HepG2 (cell line): ENCODE measurements around the gene RNASE12. TPM values are rescaled to one million over a fixed set of nuclear protein-coding genes. Genes with fewer than 3 reads are reported as not detected.

Experiments
- ATAC-seq: fragments of 200-7000 bp; cut with Tn5 transposase; 3 replicates; pipeline ENCODE4 v1.9.1; 2020; ENCODE audit warnings: mild to moderate bottlenecking, moderate library complexity
- BruUV-seq: library from RNA; stranded (reverse); fragments of 400-500 nt; replicated peaks from 2 replicates; lab custom pipeline; 2021; lab: Mats Ljungman, UMichigan
- CTCF ChIA-PET: fragments of 300-600 bp; formaldehyde crosslinking; extraction: SDS; loops from one replicate; lab custom pipeline; 2021; ENCODE audit warnings: low total read pairs, inconsistent platforms, low intra/inter-chr PET ratio; lab: Yijun Ruan, JAX
- POLR2A ChIA-PET: fragments of 350-600 bp; sonication (Branson Sonifier 250); formaldehyde crosslinking; loops from one replicate; lab custom pipeline; 2020; ENCODE audit warnings: antibody characterized with exemption, inconsistent platforms; lab: Yijun Ruan, JAX
- DNase-seq: peaks from one replicate; pipeline ENCODE4 v3.0.0-alpha.2; 2015; ENCODE audit warnings: low spot score
- FAIRE-seq: peaks from 3 replicates; lab custom pipeline; 2011; peaks lifted over from hg19 to GRCh38; lab: Jason Lieb, UNC
- H2AFZ ChIP-seq: one replicate; pipeline ENCODE4 v1.6.1; 2011; ENCODE audit warnings: low read length, inconsistent platforms
- H3K27ac ChIP-seq: fragments of 300-600 bp; 3 replicates; pipeline ENCODE4 v1.8.0; 2011; ENCODE audit warnings: mixed run types, mild to moderate bottlenecking, mixed read lengths, low read length, inconsistent platforms; ENCODE audit not compliant: insufficient read depth; ENCODE audit errors: extremely low read length
- H3K27me3 ChIP-seq, 2 experiments: fragments of 200-600 bp in 1 of 2; 2 replicates in 1 of 2; 3 replicates in 1 of 2; pipeline versions ENCODE4 v1.6.0 to v1.8.0; 2011; ENCODE audit warnings: low read length in 2 of 2, mild to moderate bottlenecking in 2 of 2, moderate library complexity in 2 of 2, inconsistent platforms in 1 of 2; ENCODE audit not compliant: insufficient read depth in 2 of 2, control insufficient read depth in 1 of 2
- H3K36me3 ChIP-seq, 2 experiments: fragments of 200-600 bp in 1 of 2; replicated peaks in 1 of 2; 2 replicates in 1 of 2; 3 replicates in 1 of 2; pipeline versions ENCODE4 v1.5.1 to v1.8.0; 2011; ENCODE audit warnings: low read length in 2 of 2, inconsistent platforms in 1 of 2; ENCODE audit not compliant: insufficient read depth in 2 of 2, control insufficient read depth in 1 of 2
- H3K4me1 ChIP-seq: 2 replicates; pipeline ENCODE4 v1.5.1; 2012; ENCODE audit warnings: low read length, inconsistent platforms; ENCODE audit not compliant: insufficient read depth
- H3K4me2 ChIP-seq: 2 replicates; pipeline ENCODE4 v1.6.0; 2011; ENCODE audit warnings: low read depth, low read length, inconsistent platforms
- H3K4me3 ChIP-seq, 3 experiments: fragments of 200-600 bp in 1 of 3; sonication (generic), shearing (Covaris generic) in 1 of 3; replicated peaks in 1 of 3; 2 replicates each; pipeline ENCODE4 v1.5.1; 2011 to 2016; ENCODE audit warnings: low read length in 3 of 3, inconsistent platforms in 2 of 3, low read depth in 2 of 3, mild to moderate bottlenecking in 2 of 3, control low read depth in 1 of 3, mixed read lengths in 1 of 3; ENCODE audit not compliant: insufficient read depth in 1 of 3
- H3K79me2 ChIP-seq: one replicate; pipeline ENCODE4 v1.6.1; 2011; ENCODE audit warnings: low read length, inconsistent platforms; ENCODE audit not compliant: insufficient read depth
- H3K9ac ChIP-seq: 2 replicates; pipeline ENCODE4 v1.6.0; 2011; ENCODE audit warnings: mild to moderate bottlenecking, low read depth, low read length, inconsistent platforms; ENCODE audit not compliant: insufficient read depth
- H3K9me3 ChIP-seq: 2 replicates; pipeline ENCODE4 v1.5.1; 2012; ENCODE audit warnings: mild to moderate bottlenecking, low read length
- H4K20me1 ChIP-seq: 2 replicates; pipeline ENCODE4 v1.6.0; 2011; ENCODE audit warnings: inconsistent platforms, mild to moderate bottlenecking, low read length, moderate library complexity; ENCODE audit not compliant: insufficient read depth
- CHD2 ChIP-seq: IDR thresholded peaks from 2 replicates; pipeline ENCODE4 v1.6.1; 2011; ENCODE audit warnings: low read depth, low read length, improper control_type of control experiment
- HNRNPUL1 ChIP-seq: fragments of 200-400 bp; formaldehyde crosslinking; IDR thresholded peaks from 2 replicates; pipeline ENCODE4 v1.6.1; 2017; ENCODE audit warnings: low read depth, mild to moderate bottlenecking, low read length, moderate library complexity
- KAT7 ChIP-seq: IDR thresholded peaks from 2 replicates; pipeline ENCODE4 v1.6.1; 2018; ENCODE audit warnings: borderline replicate concordance, missing compliant biosample characterization
- NR2F1 ChIP-seq, 2 experiments: fragments of 450-650 bp in 1 of 2; formaldehyde crosslinking in 1 of 2; IDR thresholded peaks; 2 replicates each; pipeline versions ENCODE4 v1.5.0 to v1.6.1; 2016 to 2020; ENCODE audit warnings: mild to moderate bottlenecking in 1 of 2, missing compliant biosample characterization in 1 of 2, missing genetic modification reagents in 1 of 2, moderate library complexity in 1 of 2
- POGZ ChIP-seq: sonication (generic); formaldehyde crosslinking; IDR thresholded peaks from 2 replicates; pipeline ENCODE4 v1.4.0; 2020; ENCODE audit warnings: mild to moderate bottlenecking, missing genetic modification reagents
- PRMT3 ChIP-seq: sonication (generic); formaldehyde crosslinking; IDR thresholded peaks from 2 replicates; pipeline ENCODE4 v1.8.1; 2022; ENCODE audit warnings: low read depth, mild to moderate bottlenecking, moderate library complexity, missing genetic modification reagents, borderline replicate concordance
- REPIN1 ChIP-seq: sonication (generic); formaldehyde crosslinking; IDR thresholded peaks from 2 replicates; pipeline ENCODE4 v1.8.0; 2022; ENCODE audit warnings: missing genetic modification reagents, low read depth, mild to moderate bottlenecking, borderline replicate concordance
- ZKSCAN8 ChIP-seq: IDR thresholded peaks from 2 replicates; pipeline ENCODE4 v1.6.1; 2016; ENCODE audit warnings: borderline replicate concordance, missing genetic modification reagents, missing compliant biosample characterization
- ZMYM3 ChIP-seq: sonication (generic); formaldehyde crosslinking; IDR thresholded peaks from 2 replicates; pipeline ENCODE4 v1.5.1; 2020; ENCODE audit warnings: mild to moderate bottlenecking, missing genetic modification reagents
- ZNF17 ChIP-seq: sonication (generic); formaldehyde crosslinking; IDR thresholded peaks from 2 replicates; pipeline ENCODE4 v1.5.0; 2020; ENCODE audit warnings: mild to moderate bottlenecking, missing genetic modification reagents
- ZNF333 ChIP-seq: sonication (generic); formaldehyde crosslinking; IDR thresholded peaks from 2 replicates; pipeline ENCODE4 v1.4.0; 2020; ENCODE audit warnings: mild to moderate bottlenecking, missing genetic modification reagents, borderline replicate concordance
- ZNF430 ChIP-seq: sonication (generic); formaldehyde crosslinking; IDR thresholded peaks from 2 replicates; pipeline ENCODE4 v1.9.0; 2021; ENCODE audit warnings: mild to moderate bottlenecking, missing genetic modification reagents
- ZNF550 ChIP-seq: sonication (generic); formaldehyde crosslinking; IDR thresholded peaks from 2 replicates; pipeline ENCODE4 v1.4.0; 2020; ENCODE audit warnings: mild to moderate bottlenecking, missing genetic modification reagents, borderline replicate concordance
- ZNF552 ChIP-seq: sonication (generic); formaldehyde crosslinking; IDR thresholded peaks from 2 replicates; pipeline ENCODE4 v1.9.0; 2022; ENCODE audit warnings: missing genetic modification reagents, mild to moderate bottlenecking, borderline replicate concordance
- ZNF598 ChIP-seq: sonication (generic); formaldehyde crosslinking; IDR thresholded peaks from 2 replicates; pipeline ENCODE4 v1.5.1; 2020; ENCODE audit warnings: mild to moderate bottlenecking, missing genetic modification reagents, borderline replicate concordance
- ZNF672 ChIP-seq: sonication (generic); formaldehyde crosslinking; IDR thresholded peaks from 2 replicates; pipeline ENCODE4 v1.8.1; 2022; ENCODE audit warnings: missing genetic modification reagents
- ZNF879 ChIP-seq: sonication (generic); formaldehyde crosslinking; IDR thresholded peaks from 2 replicates; pipeline ENCODE4 v1.8.1; 2023; ENCODE audit warnings: missing genetic modification reagents
- WGBS: methylation state at CpG from one replicate; pipeline ENCODE4 v1.1.6; 2017; ENCODE audit warnings: low lambda C conversion rate; 5-methylcytosine and 5-hydroxymethylcytosine counted together
- in situ Hi-C: cut with HindIII; loops from 2 replicates; pipeline ENCODE4 v1.10.0; 2017; ENCODE audit warnings: low pct_unique_long_range_greater_than_20kb; ENCODE audit not compliant: extremely low pct_ligation_motif_present
- intact Hi-C: fragments of 100-400 bp; cut with micrococcal nuclease; formaldehyde crosslinking; loops from one replicate; pipeline ENCODE4 v1.10.0; 2022; ENCODE audit not compliant: unreplicated experiment
- polyA plus RNA-seq, 8 experiments: library from polyadenylated mRNA; depleted of rRNA in 3 of 8; stranded (reverse) in 7 of 8; unstranded in 1 of 8; fragments of >200 nt; fragmentation: Illumina TruSeq in 4 of 8; extraction: Trizol in 4 of 8; gene quantifications; 2 replicates each; pipeline versions ENCODE4 v1.2.1 to v1.2.3, GENCODE V29; 2011 to 2016; ENCODE audit warnings: low read depth in 4 of 8, missing spikeins in 1 of 8, mixed read lengths in 1 of 8; ENCODE audit not compliant: insufficient read depth in 1 of 8
- total RNA-seq, 5 experiments: library from RNA; depleted of rRNA; stranded (reverse); fragments of >200 nt; fragmentation: Illumina TruSeq; extraction: Trizol; gene quantifications; 2 replicates each; pipeline ENCODE4 v1.2.3, GENCODE V29; 2016; ENCODE audit warnings: low read depth in 1 of 5
- TF ChIP-seq, protein P1 (sequence below): sonication (generic); formaldehyde crosslinking; IDR thresholded peaks from 2 replicates; pipeline ENCODE4 v1.5.0; 2020; ENCODE audit warnings: missing genetic modification reagents
- TF ChIP-seq, protein P2 (sequence below), 2 experiments: sonication (generic) in 1 of 2; formaldehyde crosslinking in 1 of 2; IDR thresholded peaks; 2 replicates each; pipeline versions ENCODE4 v1.4.0 to v1.6.1; 2018 to 2020; ENCODE audit warnings: missing genetic modification reagents in 2 of 2, borderline replicate concordance in 1 of 2, low read depth in 1 of 2, mild to moderate bottlenecking in 1 of 2, missing biosample characterization in 1 of 2
- TF ChIP-seq, protein P3 (sequence below): IDR thresholded peaks from 2 replicates; pipeline ENCODE4 v1.6.1; 2016

The RNASE12 gene
- total and polyA plus RNA-seq, 2 of the 13 experiments (the other 11 are each of a cell fraction or from before 2014, with no cell fraction given), result not detected

DNA sequence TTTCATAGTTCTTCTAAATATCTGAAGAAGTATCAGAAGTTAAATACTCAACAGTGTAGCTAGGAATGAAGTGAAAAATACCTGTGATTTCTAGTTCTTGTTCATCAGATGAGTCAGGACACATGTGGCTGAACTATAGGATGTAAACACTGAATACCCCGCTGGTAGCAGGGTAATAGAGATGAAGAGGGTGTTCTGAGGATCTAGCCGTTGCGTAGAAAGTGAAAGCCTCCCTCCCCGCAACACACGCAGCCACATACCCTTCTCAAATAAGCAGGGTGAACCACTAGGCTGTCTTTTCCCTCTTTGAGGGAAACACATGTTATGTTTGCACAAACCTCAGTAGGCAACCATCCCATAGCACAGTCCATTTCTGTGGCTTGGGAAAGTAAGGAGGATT, 16.4 kb upstream of the RNASE12 start:
- no peak for ATAC-seq
- WGBS, result 11% methylated on average over 5 of the region's 5 CpGs
- Histone ChIP-seq H3K4me1 (peaks cover 61% of the 10 kb centered on the region), H3K27me3 (no peaks in the 10 kb centered on the region; a peak in 1 of 5 replicates), H3K27ac (no peak overlapping the region), H3K4me3 (peak overlapping the region; percentile 25 to 59 (median 33)), H3K36me3 (no peaks in the 10 kb centered on the region), H2AFZ (peak overlapping the region; percentile 47), H3K79me2 (no peaks in the 10 kb centered on the region), H4K20me1 (no peaks in the 10 kb centered on the region), H3K9me3 (no peaks in the 10 kb centered on the region), H3K9ac (peak overlapping the region; percentile 35; the same call in 1 of the 2 replicates), H3K4me2 (peak overlapping the region; percentile 86)
- ChIA-PET CTCF (no interaction called here), POLR2A (interaction anchor here (0.6 to 1.7 kb wide), 3 partner anchors 71 to 264 kb away, joined by 3 to 6 read pairs (median 3); partner anchors contain the start of gene PARP2)
- no peak for FAIRE-seq
- no peak for DNase-seq
- intact Hi-C loops (loop anchor here (2.0 to 5.0 kb wide), 3 partner anchors 147 to 275 kb away; partner anchors contain the start of genes CCNB1IP1 and PIP4P1), in situ Hi-C loops (loop anchor here (5.0 to 25.0 kb wide), 3 partner anchors 75 to 280 kb away; partner anchors contain the start of genes APEX1, OSGEP, PIP4P1 and PNP)
- no TSS peak for BruUV-seq
- no peak for TF ChIP-seq ZNF552 (CRISPR knock-in tag)
- TF ChIP-seq KAT7, result no peak
- TF ChIP-seq, protein P1, sequence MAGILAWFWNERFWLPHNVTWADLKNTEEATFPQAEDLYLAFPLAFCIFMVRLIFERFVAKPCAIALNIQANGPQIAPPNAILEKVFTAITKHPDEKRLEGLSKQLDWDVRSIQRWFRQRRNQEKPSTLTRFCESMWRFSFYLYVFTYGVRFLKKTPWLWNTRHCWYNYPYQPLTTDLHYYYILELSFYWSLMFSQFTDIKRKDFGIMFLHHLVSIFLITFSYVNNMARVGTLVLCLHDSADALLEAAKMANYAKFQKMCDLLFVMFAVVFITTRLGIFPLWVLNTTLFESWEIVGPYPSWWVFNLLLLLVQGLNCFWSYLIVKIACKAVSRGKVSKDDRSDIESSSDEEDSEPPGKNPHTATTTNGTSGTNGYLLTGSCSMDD (CRISPR knock-in tag), result no peak
- TF ChIP-seq ZNF672 (CRISPR knock-in tag), result no peak
- no peak for TF ChIP-seq ZNF598 (CRISPR knock-in tag)
- no peak for TF ChIP-seq POGZ
- TF ChIP-seq ZNF879 (CRISPR knock-in tag), result no peak
- no peak for TF ChIP-seq CHD2
- TF ChIP-seq HNRNPUL1, result no peak
- no peak for TF ChIP-seq ZMYM3
- TF ChIP-seq, protein P2, sequence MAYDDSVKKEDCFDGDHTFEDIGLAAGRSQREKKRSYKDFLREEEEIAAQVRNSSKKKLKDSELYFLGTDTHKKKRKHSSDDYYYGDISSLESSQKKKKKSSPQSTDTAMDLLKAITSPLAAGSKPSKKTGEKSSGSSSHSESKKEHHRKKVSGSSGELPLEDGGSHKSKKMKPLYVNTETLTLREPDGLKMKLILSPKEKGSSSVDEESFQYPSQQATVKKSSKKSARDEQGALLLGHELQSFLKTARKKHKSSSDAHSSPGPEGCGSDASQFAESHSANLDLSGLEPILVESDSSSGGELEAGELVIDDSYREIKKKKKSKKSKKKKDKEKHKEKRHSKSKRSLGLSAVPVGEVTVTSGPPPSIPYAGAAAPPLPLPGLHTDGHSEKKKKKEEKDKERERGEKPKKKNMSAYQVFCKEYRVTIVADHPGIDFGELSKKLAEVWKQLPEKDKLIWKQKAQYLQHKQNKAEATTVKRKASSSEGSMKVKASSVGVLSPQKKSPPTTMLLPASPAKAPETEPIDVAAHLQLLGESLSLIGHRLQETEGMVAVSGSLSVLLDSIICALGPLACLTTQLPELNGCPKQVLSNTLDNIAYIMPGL (CRISPR knock-in tag; IDR thresholded peaks at IDR 0.05; ENCODE audit: borderline replicate concordance in 1 of 2, low read depth in 1 of 2), result peak; percentile 8 to 66; a peak in 1 of 4 replicates
- TF ChIP-seq PRMT3, result no peak
- no peak for TF ChIP-seq NR2F1 (CRISPR knock-in tag; IDR thresholded peaks at IDR 0.05)
- no peak for TF ChIP-seq ZKSCAN8 (CRISPR knock-in tag)
- TF ChIP-seq ZNF550 (CRISPR knock-in tag), result no peak
- TF ChIP-seq ZNF333 (CRISPR knock-in tag), result no peak
- no peak for TF ChIP-seq REPIN1 (CRISPR knock-in tag)
- no peak for TF ChIP-seq ZNF17 (CRISPR knock-in tag)
- TF ChIP-seq, protein P3, sequence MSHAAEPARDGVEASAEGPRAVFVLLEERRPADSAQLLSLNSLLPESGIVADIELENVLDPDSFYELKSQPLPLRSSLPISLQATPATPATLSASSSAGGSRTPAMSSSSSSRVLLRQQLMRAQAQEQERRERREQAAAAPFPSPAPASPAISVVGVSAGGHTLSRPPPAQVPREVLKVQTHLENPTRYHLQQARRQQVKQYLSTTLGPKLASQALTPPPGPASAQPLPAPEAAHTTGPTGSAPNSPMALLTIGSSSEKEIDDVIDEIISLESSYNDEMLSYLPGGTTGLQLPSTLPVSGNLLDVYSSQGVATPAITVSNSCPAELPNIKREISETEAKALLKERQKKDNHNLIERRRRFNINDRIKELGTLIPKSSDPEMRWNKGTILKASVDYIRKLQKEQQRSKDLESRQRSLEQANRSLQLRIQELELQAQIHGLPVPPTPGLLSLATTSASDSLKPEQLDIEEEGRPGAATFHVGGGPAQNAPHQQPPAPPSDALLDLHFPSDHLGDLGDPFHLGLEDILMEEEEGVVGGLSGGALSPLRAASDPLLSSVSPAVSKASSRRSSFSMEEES (CRISPR knock-in tag), result no peak
- TF ChIP-seq ZNF430 (CRISPR knock-in tag), result no peak
